Vagina (tissue), 2 donors: ENCODE measurements around the gene ZBTB32. TPM values are rescaled to one million over a fixed set of nuclear protein-coding genes. Genes with fewer than 3 reads are reported as not detected.
A peak's percentile ranks its signal among the peaks of the same experiment; 100 is the strongest.

Source experiments
- DNase-seq, 2 donors: peaks; one replicate each; pipeline ENCODE4 v3.0.0-alpha.2; 2017; ENCODE audit errors: extremely low spot score in 2 of 2
- H3K27ac ChIP-seq: fragments of 200-600 bp; sonication (generic); one replicate; pipeline ENCODE4 v1.5.1; 2019
- H3K27me3 ChIP-seq: fragments of 200-600 bp; sonication (generic); one replicate; pipeline ENCODE4 v1.5.1; 2019
- H3K36me3 ChIP-seq, 2 donors: fragments of 200-600 bp; sonication (generic); one replicate each; pipeline ENCODE4 v1.5.1; 2017 to 2019
- H3K4me1 ChIP-seq: fragments of 200-600 bp; sonication (generic); one replicate; pipeline ENCODE4 v1.5.1; 2019
- H3K4me3 ChIP-seq, 2 donors: fragments of 200-600 bp; sonication (generic); 1 replicate in 1 of 2; 2 replicates in 1 of 2; pipeline ENCODE4 v1.5.1; 2016 to 2019
- H3K9me3 ChIP-seq: fragments of 200-600 bp; sonication (generic); one replicate; pipeline ENCODE4 v1.5.1; 2019
- POLR2A ChIP-seq, 2 donors: fragments of 450-650 bp; IDR thresholded peaks; one replicate each; pipeline ENCODE4 v1.6.1; 2017; ENCODE audit warnings: antibody characterized with exemption in 2 of 2, mild to moderate bottlenecking in 2 of 2, moderate library complexity in 2 of 2
- POLR2AphosphoS5 ChIP-seq, 2 donors: sonication (generic); formaldehyde crosslinking; IDR thresholded peaks; one replicate each; pipeline ENCODE4 v1.9.0; 2017; ENCODE audit warnings: antibody characterized with exemption in 2 of 2, mild to moderate bottlenecking in 2 of 2, low read depth in 1 of 2; ENCODE audit not compliant: insufficient read depth in 1 of 2
- intact Hi-C: fragments of 100-400 bp; cut with DNase I; formaldehyde crosslinking; loops from one replicate; pipeline ENCODE4 v1.15.1; 2023
- total RNA-seq: library from RNA; depleted of rRNA; stranded (reverse); fragments of >200 nt; gene quantifications from one replicate; pipeline ENCODE4 v1.2.3, GENCODE V29; 2016
- TF ChIP-seq, protein P1 (sequence below), 3 experiments: fragments of 450-650 bp in 2 of 3; fragments of 200-600 bp in 1 of 3; sonication (generic) in 1 of 3; IDR thresholded peaks; one replicate each; pipeline ENCODE4 v1.5.1; 2017 to 2019; ENCODE audit warnings: antibody characterized with exemption in 3 of 3, mild to moderate bottlenecking in 2 of 3, moderate library complexity in 2 of 3

Gene ZBTB32
- total RNA-seq, 1 donor from 2014 or later, result not detected

DNA sequence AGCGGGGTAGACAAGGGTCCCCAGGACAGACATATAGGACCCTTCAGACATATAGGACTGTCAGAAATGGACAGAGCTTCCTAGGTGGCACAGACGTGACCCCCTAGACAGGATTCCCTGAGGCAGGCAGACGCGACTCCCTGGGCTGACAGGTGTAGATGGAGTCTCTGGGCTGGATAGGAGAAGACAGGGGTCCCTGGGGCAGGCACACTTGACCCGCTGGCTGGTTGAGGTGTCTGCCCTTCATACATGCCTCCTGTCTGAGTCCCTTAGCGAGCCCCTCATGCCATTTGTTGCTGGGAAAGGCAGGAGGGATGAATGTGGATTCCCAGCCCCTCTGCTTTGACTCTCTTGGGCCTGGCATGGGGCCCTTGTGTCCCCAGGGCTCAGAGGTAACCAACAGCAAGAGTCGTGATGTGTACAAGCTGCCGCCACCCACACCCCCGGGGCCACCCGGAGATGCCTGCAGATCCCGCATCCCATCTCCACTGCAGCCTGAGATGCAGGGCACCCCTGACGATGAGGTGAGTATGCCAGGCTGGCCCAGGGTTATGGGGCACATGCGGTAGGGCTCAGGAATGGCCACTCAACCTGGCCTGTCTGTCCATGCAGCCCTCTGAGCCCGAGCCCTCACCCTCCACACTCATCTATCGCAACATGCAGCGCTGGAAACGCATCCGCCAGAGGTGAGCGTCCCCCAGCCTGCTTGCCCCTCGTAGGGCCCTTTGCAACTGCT lies 49.4 kb downstream of the ZBTB32 start:
- peaks cover 52% of the 10 kb centered on the region for H3K4me1 ChIP-seq
- H3K4me3 ChIP-seq, result no peak overlapping the region
- intact Hi-C loops, result no loop called here
- H3K36me3 ChIP-seq, result peaks cover 0 to 26% of the 10 kb centered on the region in 2 donors
- no peak for DNase-seq
- H3K27ac ChIP-seq, result peak overlapping the region; percentile 97
- peak in 1 of 2 donors; percentile 20 for TF ChIP-seq POLR2AphosphoS5 (IDR thresholded peaks at IDR 0.05; ENCODE audit: insufficient read depth in 1 of 2, low read depth in 1 of 2)
- TF ChIP-seq POLR2A (IDR thresholded peaks at IDR 0.05), result no peak
- TF ChIP-seq, protein P1, sequence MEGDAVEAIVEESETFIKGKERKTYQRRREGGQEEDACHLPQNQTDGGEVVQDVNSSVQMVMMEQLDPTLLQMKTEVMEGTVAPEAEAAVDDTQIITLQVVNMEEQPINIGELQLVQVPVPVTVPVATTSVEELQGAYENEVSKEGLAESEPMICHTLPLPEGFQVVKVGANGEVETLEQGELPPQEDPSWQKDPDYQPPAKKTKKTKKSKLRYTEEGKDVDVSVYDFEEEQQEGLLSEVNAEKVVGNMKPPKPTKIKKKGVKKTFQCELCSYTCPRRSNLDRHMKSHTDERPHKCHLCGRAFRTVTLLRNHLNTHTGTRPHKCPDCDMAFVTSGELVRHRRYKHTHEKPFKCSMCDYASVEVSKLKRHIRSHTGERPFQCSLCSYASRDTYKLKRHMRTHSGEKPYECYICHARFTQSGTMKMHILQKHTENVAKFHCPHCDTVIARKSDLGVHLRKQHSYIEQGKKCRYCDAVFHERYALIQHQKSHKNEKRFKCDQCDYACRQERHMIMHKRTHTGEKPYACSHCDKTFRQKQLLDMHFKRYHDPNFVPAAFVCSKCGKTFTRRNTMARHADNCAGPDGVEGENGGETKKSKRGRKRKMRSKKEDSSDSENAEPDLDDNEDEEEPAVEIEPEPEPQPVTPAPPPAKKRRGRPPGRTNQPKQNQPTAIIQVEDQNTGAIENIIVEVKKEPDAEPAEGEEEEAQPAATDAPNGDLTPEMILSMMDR (IDR thresholded peaks at IDR 0.05), result no peak
- H3K27me3 ChIP-seq, result no peaks in the 10 kb centered on the region
- no peaks in the 10 kb centered on the region for H3K9me3 ChIP-seq

DNA sequence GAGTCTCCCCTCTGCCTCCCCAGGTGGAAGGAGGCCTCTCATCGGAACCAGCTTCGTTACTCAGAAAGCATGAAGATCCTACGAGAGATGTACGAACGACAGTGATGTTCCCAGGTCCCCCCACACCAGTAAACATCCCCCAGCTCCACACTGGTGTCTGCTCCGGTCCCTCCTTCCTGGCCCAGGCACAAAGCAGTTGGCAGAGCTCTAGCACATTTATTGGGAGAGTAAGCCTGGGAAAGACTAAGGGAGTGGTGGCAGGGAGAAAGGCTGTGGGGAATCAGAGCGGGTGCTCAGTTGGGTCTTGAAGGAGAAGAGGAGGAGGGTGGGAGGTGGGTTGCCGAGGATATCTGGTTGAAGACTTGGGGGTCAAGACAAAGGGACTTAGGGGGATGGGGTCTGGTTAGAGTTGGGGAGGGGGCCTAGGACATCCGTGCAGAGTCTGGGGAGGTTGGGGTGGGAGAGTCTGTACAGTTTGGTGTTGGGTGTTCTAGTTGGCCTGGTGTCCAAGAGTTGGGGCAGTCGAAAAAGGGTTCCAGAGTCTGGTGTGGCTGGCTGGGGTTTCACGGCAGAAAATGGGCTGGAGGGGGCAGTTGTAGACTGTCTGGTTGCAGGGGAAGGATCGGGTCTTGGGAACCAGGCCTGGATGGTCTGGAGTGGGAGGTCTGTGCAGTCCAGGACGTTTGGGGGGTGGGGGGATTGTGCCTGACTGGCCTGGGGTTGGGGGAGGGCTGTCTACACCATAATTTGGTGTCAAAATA lies 50.2 kb downstream of the ZBTB32 start:
- intact Hi-C loops, result no loop called here
- H3K36me3 ChIP-seq, result peaks cover 0 to 26% of the 10 kb centered on the region in 2 donors
- no peaks in the 10 kb centered on the region for H3K27me3 ChIP-seq
- TF ChIP-seq, protein P1 (IDR thresholded peaks at IDR 0.05), result no peak
- peak in 1 of 2 donors; percentile 8 for TF ChIP-seq POLR2AphosphoS5 (IDR thresholded peaks at IDR 0.05; ENCODE audit: insufficient read depth in 1 of 2, low read depth in 1 of 2)
- TF ChIP-seq POLR2A (IDR thresholded peaks at IDR 0.05), result no peak
- H3K4me1 ChIP-seq, result peaks cover 51% of the 10 kb centered on the region
- H3K4me3 ChIP-seq, result peak overlapping the region; percentile 61 to 88
- no peaks in the 10 kb centered on the region for H3K9me3 ChIP-seq
- peak overlapping the region; percentile 97 for H3K27ac ChIP-seq
- no peak for DNase-seq

DNA sequence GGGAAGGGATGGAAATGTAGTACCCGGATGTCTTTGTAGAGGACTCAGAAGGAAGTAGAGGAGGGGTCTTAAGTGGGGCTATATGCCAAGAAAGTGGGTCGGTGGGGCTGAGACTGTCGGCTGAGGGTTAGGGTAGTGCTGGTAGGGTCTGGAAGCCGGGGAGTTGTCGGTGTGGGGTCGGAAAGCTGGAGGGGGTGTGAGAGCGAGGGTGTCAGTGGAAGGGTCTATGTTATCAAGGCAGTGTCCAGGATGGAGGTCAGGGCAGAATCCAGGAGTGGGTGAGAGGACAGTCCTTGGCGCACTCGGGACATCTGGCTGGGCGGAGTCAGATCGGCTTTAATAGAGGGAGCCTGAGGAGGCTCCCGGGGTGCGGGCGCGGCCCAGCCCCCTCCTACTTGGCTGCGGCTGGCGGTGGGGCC lies 50.8 kb downstream of the ZBTB32 start:
- peak overlapping the region; percentile 97 for H3K27ac ChIP-seq
- TF ChIP-seq, protein P1 (IDR thresholded peaks at IDR 0.05), result no peak
- no peak for TF ChIP-seq POLR2A (IDR thresholded peaks at IDR 0.05)
- peak in 1 of 2 donors; percentile 73 for TF ChIP-seq POLR2AphosphoS5 (IDR thresholded peaks at IDR 0.05; ENCODE audit: insufficient read depth in 1 of 2, low read depth in 1 of 2)
- intact Hi-C loops, result no loop called here
- peaks cover 0 to 26% of the 10 kb centered on the region in 2 donors for H3K36me3 ChIP-seq
- peak overlapping the region; percentile 61 to 88 for H3K4me3 ChIP-seq
- H3K9me3 ChIP-seq, result no peaks in the 10 kb centered on the region
- DNase-seq, result peak in 1 of 2 donors; percentile 95
- H3K4me1 ChIP-seq, result peaks cover 45% of the 10 kb centered on the region
- no peaks in the 10 kb centered on the region for H3K27me3 ChIP-seq

DNA sequence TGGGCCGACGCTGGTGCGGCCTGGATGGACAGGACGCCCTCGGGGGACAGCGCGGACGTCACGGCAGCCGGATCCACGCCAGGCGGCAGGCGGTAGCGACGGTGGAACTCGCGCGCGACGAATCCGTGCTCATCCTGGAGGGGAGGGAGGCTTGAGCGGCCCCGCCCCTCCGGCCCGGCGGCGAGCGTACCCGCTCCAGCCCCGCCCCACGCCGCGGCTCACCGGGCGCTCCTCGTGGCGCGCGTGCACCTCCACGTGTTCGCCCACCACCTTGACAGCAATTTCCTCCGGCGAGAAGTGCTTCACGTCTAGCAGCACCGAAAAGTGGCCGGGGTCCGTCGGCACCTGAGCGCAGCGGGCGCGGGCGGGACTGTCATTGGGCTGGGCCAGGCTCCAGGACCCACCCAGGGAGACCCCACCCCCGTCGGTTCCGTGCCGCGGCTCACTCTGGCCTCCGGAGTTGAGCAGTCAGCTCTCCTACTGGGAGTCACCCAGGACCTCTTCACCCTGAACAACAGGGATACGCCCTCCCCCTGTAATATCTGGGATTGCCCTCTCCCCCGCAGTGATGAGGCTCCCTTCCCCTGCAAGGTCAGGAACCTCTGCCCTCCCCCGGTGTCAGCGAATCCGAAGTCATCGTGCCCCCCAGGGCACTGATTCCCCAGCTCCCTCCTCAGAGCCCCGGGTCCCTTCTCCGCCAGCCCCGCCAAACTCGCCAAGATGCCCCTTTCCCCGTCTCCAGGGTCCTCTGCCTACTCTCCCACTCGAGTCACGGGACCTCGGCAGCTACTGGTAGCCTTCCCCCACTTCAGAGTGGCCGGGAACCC lies 51.4 kb downstream of the ZBTB32 start:
- H3K4me1 ChIP-seq, result peaks cover 42% of the 10 kb centered on the region

More for the DNA sequence above, 51.4 kb downstream of the ZBTB32 start:
- H3K27ac ChIP-seq, result peak overlapping the region; percentile 97
- intact Hi-C loops, result no loop called here
- TF ChIP-seq POLR2AphosphoS5 (IDR thresholded peaks at IDR 0.05; ENCODE audit: insufficient read depth in 1 of 2, low read depth in 1 of 2), result peak in 1 of 2 donors; percentile 83
- TF ChIP-seq, protein P1 (IDR thresholded peaks at IDR 0.05), result no peak
- TF ChIP-seq POLR2A (IDR thresholded peaks at IDR 0.05), result no peak
- no peaks in the 10 kb centered on the region for H3K9me3 ChIP-seq
- no peaks in the 10 kb centered on the region for H3K27me3 ChIP-seq
- H3K4me3 ChIP-seq, result peak overlapping the region; percentile 61 to 88
- peak in 1 of 2 donors; percentile 95 for DNase-seq
- peaks cover 0 to 27% of the 10 kb centered on the region in 2 donors for H3K36me3 ChIP-seq
